HG02588 (cell line): Measurements from ENCODE around the gene MERTK.

ENCODE experiments used
- ATAC-seq: cut with Tn5 transposase; IDR thresholded peaks from one replicate; pipeline ENCODE4 v1.9.1; 2021; ENCODE audit warnings: mild to moderate bottlenecking, moderate library complexity; ENCODE audit not compliant: unreplicated experiment

The MERTK gene

DNA sequence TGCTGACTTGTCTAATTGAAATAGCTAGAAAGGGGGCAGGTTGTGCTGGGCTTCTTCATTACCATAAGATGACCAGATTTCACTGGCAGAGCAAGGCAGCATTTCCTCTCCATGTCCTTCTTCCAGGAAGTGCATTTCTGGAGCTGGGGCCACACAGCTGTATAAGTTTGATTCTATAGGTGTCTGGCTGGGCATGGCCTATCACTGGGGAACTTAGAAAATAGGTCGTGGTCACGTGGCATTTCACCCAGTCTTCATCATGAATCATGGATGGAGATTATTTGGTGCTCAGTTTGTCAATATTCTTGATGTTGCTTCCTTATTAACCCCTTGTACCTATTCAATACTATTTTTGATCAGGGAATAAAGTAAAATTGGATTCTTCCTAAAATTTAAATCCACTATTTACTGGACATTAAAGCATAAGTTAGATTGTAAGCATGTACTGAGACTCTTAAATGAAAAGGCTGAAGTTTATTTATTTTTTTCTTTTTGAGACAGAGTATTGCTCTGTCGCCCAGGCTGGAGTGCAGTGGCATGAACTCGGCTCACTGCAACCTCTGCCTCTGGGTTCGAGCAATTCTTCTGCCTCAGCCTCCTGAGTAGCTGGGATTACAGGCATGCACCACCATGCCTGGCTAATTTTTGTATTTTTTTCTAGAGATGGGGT, 107.1 kb downstream of the MERTK start:
- ATAC-seq = no peak

DNA sequence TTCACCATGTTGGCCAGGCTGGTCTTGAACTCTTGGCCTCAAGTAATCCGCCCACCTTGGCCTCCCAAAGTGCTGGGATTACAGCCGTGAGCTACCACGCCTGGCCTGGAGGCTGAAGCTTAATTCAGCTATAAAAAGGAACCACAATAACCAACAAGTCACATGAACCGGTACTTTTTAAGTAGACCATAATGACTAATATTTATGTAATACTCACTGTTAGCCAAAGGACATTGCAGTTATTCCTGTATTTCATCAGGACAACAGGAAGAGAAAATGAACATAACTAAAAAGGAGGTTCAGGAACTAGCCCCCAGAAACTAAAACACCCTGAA, 107.6 kb downstream of the MERTK start:
- no peak for ATAC-seq

DNA sequence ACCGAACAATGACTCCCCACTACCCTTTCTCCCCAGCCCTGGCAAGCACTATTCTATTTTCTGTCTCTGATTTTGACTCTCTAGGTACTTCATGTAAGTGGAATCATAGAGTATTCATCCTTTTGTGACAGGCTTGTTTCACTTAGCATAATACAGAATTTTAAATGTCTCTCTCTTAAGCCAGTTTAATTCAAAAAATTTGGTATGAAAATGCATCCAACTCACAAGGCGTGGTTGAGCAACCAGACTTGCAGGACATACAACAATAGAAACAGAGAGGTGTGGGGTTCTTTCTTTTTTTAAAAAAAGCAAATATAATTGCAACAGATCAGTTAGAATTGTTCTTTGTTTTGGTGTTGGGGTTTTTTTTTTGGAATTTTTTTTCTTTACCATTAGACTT, 109.1 kb downstream of the MERTK start:
- ATAC-seq = no peak

DNA sequence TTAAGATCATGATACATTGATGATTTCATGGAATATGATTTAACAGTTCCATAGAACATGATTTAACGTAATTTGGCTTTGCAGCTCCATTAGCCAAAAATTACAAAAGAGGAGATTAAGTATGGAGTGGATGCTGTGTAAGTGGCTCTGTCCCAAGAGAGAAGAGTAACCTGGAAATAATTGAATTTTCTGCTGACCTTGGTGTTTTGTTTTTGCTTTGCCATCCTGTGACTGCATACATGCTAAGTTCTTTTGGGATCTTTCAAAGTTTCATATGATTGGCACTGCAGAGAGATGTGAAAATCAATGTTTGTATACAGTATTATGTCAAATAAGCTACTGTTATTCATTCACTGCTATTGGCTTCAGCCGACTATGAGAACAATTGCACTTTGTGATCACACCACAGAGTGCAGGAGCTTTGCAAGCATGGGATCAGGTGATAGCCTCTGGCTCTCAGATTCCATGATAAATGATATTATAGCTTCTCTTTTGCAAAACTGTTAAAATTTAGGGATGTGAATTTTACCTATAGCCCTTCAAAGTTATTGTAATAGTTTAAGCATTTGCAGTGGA, 110.6 kb downstream of the MERTK start:
- ATAC-seq = no peak

DNA sequence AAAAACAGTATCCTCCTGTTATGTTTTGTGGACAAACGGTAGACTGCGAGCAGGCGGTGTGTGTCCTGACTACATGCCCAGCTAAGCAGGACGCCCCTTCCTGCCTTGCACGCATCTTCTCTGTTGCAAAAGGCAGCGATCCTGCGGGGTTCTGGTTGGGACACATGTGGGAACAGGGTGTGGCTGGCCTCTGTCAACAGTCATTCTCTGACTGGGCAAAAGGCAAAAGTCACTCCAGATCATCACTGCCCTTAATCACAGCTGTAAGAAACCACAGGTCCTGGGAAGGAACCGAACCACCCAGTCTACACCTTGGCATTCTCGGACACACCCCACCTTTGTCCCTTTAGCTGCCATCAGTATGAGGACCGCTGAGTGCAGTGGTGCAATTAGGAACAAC, 112.3 kb downstream of the MERTK start:
- ATAC-seq = no peak

DNA sequence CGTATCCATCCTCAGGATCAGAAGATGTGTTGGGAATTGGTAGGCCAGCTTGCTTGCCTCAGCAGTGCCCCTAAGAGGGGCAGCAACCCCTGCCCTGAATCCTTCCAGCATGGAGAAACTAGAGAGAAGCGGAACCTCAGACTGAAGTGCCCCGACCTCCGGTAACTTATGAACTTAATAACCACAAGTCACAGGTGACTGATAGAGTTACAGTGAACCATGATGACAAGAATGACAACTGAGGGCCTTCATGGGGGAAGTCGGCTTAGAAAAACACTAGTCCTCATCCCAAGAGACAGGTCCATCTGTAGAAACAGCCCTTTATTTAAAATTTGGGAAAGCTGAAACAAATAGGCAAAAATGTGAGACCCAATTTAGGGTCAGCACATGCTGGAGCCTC, 114.1 kb downstream of the MERTK start:
- ATAC-seq = no peak

DNA sequence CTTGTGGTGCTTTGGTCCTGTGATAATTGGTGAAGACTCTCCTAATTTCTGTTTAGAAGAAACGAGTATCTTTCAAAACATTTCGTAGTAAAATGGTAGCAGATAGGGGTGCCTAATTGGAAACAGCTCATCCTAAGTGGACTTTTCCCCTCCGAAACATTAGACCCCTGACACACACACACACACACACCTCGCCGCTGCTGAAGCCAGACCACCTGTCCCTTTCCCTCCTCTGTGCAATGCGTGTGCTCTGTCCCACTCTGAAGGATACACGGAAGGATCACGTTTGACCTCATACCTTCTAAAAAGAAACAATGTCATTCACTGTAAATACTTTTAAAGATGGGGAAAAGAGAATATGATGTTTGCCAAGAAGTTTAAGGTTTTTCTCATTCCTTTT, 120.4 kb downstream of the MERTK start:
- ATAC-seq = no peak

DNA sequence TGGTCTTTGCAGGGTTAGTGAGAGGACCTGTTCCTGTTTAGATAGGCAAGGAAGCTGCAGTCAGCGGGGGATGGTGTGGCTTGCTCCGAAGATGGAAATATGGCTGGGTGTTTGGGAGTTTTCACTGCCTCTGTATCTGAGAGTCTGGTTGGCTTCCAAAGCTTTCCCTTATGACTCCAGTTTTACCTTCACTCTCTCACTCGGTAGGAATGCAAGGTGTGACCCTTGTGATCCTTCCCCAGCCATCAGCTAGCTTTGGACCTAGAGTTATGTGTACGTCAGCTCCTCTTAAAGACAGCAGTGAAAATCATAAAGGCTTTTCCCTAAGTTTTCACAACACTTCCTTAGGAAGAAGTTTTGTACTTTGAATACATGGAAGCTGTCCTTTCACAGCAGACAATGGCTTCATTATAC, 121.2 kb downstream of the MERTK start:
- ATAC-seq = no peak

DNA sequence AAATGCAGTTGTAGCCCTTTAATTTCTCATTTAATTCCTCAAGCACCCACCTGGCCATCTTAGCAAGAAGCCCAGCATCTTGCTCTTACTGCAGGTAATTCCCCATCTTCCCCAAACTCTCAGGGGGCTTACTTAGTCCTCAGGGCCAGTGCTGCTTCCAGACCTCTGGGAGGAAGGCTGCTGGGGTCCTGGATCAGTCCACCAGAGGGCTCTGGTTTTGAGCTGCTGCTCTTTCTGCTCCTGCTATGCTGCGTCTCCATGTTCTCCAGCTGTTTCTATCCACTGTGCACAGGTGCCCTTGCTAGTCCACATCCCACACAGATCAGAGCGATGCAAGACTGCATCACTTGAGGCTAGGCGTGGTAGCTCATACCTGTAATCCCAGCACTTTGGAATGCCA, 122.2 kb downstream of the MERTK start:
- no peak for ATAC-seq

DNA sequence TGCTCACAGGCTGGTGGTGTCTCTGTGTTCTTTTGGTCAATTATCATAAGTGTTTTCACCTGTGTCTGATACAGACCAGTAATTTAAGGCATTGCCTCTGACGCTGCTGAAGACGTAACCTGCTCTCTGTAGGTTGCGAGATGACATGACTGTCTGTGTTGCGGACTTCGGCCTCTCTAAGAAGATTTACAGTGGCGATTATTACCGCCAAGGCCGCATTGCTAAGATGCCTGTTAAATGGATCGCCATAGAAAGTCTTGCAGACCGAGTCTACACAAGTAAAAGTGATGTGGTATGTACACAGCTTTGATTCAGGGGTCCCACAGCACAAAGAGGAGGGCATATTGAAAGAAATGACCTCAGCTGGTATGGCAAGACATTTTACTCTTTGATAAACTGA, 122.9 kb downstream of the MERTK start:
- no peak for ATAC-seq

DNA sequence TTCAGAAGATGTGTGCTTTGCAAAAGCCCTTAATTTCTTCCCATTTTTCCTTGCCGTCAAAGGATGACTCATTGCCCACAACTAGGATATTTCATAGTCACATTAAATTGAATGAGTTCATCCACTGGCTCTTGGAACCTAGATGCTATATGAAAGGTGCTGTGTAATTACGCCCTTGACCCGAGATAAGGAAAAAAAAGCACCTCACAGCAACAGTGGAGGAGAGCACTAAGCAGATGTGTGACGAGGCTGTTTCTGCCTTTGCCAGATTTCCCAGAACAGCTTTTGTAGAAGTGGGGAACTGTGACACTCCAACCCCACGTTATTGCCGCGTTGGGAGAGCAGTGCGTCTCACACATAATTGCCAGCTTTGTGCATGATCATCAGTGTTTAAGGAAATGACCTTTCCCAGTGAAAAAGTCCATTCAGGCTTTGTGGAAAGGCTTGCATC, 123.4 kb downstream of the MERTK start:
- no peak for ATAC-seq

DNA sequence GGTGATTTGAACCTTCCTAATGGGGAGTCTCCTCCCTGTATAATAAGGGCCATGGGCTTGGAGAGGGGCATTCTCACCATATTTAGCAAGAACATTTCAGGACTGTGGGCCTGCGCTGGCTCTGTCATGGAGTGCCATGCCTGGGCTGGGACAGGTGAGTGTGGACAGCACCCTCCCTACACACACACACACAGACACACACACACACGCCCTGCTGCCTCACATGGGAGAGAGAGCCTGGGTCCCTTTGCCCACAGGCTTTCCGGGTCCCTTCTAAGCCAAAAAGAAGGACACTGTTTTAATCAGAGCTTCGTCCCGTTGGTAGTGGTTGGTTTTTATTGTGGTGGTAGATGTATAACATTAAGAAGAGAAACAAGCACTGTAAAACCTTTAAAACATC, 125.3 kb downstream of the MERTK start:
- no peak for ATAC-seq

DNA sequence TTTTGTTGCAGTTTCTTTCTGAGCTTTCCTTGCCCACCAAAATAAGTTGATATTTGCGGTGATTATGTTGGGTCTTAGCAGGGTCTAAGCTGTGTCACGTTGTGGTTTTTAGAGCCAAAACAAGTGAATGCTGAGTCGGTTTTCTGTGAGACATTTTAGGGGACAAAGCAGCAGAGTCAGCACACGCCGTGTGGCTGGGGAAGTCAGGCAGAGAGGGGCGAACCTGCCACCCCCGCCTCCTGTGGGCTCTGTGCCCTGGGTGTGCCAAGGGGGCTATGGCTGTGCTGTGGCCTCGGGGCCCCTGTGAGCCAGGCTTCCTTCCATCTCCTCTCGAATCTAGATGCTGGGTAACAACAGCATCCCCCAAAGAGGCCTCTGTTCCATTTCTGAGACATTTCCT, 125.8 kb downstream of the MERTK start:
- ATAC-seq = no peak

DNA sequence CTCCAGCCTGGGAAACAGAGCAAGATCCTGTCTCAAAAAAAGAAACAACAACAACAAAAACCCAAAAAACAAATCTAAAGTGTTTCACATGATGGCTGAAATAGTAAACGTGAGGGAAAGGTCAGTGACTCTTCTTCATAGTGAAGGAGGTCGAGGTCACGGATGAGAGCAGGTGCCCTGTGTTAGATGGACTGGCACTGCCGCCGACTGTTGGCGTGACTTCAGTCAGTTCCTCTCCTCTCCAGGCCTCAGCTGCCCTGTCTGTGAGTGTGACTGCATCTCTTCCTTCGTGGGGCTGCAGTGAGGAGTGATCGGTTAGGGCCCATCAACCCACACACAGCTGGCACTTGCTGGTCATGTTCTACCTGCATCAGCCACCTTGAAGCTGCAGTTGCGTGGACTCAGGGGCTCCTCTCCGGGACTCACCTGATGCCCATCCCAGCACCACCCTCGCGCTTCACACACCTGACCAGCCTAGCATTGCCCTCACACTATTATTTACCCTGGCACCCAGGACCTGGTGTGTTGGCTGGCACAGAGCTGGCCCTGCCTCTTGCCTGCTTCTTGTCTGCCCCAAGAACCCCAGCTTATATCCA, 126.6 kb downstream of the MERTK start:
- ATAC-seq = no peak

DNA sequence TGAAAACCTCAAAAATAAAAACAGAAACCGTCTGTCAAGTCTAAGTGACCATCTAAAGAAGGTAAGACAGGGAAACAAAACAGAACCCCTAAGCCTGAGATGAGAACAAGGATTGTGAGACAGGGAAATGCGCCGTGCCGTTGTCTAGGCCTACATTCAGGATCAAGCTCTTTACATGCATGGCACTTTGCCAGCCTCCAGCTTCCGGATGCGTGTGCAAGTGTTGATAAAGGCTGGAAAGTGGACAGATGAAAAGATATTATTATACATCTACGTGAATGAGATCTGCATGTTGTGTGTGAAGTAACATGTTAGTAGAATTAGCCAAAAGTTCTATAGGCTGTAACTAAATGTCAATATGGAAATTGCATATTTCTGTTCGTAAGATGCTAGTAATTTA, 128.1 kb downstream of the MERTK start:
- no peak for ATAC-seq

DNA sequence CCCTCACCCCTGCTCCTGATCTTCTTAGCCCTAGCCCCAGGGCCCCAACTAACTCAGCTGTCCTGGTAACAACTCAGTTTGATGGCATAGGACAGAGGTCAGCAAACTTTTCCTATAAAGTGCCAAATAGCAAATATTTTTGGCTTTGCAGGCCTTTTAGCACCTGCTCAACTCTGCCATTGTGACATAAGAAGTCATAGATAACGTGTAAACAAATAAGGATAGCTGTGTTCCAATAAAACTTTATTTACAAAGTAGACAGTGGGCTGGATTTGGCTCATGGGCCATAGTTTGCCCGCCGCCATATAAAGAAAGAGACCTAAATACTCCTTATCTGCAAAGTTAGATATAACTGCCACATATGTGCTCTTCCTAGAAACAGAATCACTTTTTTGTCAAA, 129.4 kb downstream of the MERTK start:
- no peak for ATAC-seq

DNA sequence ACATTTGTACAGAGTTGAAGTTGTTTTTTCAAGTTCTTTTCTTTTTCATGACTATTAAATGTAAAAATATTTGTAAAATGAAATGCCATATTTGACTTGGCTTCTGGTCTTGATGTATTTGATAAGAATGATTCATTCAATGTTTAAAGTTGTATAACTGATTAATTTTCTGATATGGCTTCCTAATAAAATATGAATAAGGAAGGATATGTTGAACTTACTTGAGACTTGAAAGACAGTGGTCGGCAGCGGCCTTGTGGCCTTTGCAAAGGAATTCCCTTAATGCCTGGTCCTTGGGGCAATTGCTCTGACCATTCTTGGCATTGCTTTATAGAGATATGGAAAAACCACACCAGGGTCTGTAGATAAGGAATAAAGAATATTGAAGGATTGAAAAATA, 130.8 kb downstream of the MERTK start:
- ATAC-seq = no peak

DNA sequence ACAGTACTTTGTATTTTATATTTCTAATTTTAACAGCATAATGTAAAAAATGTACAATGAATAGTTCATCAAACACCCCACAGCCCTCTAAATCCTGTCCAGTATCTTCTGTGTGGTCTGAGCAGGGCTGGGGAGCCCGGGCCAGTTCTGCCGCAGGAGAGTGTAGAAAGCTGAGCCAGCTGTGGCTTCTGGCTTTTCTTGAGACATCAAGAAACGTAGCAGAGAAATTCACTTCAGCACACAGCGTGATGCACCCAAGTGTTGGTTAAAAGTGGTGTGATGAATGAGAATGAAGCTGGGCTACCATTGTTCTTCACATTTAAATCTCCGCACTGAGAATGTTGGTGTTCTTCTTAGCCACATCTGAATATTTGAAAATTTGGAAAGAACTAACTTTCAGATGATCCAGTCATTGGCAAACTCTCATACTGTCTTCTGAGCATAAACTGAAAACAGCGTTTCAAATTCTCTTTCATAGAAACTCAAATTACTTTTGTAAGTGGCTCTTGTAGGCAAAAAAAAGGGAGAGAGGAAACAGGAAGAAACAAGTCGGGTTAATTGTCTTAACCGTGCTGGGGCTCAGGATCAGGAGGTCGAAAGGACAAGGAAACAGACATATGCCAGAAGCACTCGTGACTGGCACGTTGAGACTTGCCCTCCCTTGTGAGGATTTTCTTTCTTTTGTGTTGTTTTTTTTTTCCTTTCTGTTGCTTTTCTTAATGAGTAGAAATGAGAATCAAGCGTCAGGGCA, 133.2 kb downstream of the MERTK start:
- ATAC-seq = no peak

DNA sequence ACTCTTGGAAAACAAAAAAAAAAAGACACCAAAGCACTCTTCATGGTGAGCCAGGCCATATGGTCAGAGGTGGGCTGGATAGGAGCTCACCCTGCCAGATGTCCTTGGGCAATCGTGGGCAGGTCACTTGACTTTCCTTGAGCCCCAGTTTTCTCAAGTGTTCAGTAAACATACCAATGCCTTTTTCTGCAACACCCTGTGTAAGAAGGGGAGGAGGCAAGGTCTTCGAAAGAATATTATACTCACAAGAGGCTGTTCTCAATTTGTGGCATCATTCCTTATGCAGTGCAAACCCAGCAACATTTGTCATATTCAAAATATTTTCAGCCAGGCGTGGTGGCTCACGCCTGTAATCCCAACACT, 133.8 kb downstream of the MERTK start:
- no peak for ATAC-seq

DNA sequence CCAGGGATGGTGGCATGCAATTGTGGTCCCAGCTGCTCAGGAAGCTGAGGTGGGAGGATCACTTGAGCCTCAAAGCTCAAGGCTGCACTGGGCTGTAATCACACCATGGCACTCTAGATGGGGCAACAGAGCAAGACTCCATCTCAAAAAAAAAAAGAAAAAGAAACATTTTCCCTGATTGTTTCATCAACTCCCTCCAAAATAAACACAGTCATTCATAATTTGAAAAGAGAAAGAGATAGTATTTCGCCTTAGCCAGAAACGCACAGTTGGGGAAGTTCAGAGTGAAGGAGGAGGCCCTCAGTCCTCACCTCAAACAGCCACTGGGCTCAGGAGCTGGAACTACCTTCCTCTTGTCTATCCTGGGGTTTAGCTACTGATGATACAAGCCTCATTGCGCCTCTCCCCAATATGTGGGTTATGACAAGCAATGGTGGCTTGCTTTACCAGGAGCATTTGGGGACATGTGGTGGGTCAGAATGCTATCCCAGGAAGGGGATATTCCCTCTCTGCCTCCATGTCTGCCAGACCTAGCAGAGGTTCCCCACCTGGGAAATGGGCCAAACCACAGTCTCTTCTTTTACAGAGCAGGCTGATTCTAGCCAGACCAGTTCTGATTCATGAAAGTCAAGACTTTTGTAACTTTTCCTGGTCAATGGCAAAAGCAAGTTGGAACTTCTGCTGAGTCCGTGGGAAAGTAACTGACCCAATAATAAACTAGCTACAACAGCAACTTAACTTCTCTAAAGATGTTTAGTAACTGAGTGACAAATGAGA, 134.5 kb downstream of the MERTK start:
- no peak for ATAC-seq

DNA sequence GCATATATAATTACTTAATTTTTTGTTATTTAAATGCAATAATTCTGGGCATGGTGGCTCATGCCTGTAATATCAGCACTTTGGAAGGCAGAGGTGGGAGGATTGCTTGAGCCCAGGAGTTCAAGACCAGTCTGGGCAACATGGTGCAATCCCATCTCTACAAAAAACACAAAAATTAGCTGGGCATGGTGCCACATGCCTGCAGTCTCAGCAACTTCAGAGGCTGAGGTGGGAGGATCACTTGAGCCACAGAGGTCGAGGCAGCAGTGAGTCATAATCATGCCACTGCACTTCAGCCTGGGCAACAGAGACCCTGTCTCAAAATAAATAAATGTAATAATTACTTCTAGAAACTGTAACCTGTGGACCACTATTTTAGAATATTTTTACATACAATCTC, 135.2 kb downstream of the MERTK start:
- no peak for ATAC-seq
